Urothelium cell line (cell line): ENCODE results near the gene ALKBH5.
"Not testable (repeated sequence)": the region's sequence is repeated elsewhere in the genome, so short reads cannot be mapped to it uniquely, and the experiment has no call there.

Experiments used
- DNase-seq: peaks from one replicate; pipeline ENCODE4 v3.0.0; 2011; ENCODE audit warnings: low spot score, mixed read lengths
- FAIRE-seq: peaks from 2 replicates; lab custom pipeline; 2011; peaks lifted over from hg19 to GRCh38; lab: Jason Lieb, UNC

ALKBH5 gene

GRCh38 chr17:18213666-18214270 lies 30.1 kb downstream of the ALKBH5 start:
- no peak for FAIRE-seq
- no peak for DNase-seq

- FAIRE-seq, DNase-seq: not testable (repeated sequence)
These were observed 33.3 kb downstream of the ALKBH5 start for GRCh38 chr17:18216906-18217305.

DNA sequence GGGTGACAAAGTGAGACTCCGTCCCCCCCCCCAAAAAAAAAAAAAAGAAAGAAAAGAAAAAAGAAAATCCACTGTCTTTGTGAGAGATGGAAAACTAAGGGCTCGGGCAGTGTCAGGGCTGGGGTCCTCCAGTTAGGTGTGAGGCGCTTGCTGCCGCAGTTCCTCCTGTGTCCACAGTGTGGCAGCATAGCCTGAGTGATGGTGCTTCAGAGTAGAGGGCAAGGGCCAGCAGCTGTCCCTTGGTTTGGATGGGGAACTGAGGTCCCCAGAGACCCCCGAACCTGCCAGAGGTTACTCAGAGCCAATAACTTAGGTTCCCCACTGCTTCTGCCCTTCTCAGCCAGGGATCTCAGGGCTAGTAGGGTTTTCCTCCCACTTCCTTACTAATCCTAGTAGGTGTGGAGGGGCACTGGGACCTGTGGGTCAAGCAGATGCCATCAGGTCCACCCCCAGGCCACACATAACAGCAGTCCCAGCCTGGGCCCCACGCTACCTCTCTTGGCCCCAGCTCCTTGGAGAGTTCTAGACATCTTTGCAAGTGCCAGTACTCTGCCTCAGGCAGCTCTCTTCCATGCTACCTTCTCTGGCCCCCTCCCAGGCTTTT lies 33.9 kb downstream of the ALKBH5 start:
- FAIRE-seq: no peak
- peak; percentile 83 for DNase-seq

DNA sequence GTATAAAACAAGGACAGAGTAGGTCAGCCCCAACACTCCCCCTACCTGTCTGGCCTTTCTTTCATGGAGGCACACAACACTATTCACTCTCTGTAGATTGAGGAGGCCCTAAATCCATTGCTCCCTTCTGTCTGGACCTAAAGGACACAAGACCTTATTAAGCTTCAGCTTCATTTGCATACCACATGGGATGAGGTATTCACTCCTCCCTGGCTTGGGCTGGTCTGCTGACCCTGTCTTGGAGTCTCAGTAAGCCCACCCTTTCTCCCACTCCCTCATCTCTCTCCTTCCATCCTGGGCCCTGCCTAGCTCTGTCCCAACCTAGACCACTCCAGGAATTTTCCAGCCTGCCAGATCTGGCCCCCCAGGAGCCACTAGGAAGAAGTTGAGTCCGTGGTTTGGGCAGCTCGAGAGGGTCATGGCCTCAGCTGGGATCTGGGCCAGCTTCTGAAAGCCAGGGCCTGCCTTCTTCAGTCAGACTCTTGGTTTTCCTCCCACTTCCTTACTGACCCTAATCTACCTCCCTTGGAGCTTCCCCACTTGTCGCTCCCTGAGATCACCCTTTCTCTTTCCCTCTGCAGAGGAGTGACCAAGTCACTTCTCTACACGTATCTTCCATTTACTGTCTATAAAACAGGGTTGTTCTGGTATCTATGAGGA lies 35.3 kb downstream of the ALKBH5 start:
- FAIRE-seq (no peak), DNase-seq (no peak)

DNA sequence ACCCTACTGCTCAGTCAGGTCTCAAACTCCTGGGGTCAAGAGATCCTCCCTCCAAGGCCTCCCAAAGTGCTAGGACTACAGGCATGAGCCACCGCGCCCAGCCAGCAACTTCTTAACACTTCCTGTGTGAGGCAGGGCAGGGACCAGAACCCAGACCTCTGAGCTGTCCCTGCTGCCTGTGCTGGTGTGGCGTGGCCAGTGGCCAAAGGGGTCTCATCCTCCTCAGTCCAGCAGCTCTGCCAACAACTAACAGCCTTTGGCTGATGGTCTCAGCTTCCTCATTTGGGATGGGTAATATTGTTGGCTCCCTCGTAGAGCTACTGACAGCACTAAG lies 40.4 kb downstream of the ALKBH5 start:
- DNase-seq: no peak
- FAIRE-seq: no peak

DNA sequence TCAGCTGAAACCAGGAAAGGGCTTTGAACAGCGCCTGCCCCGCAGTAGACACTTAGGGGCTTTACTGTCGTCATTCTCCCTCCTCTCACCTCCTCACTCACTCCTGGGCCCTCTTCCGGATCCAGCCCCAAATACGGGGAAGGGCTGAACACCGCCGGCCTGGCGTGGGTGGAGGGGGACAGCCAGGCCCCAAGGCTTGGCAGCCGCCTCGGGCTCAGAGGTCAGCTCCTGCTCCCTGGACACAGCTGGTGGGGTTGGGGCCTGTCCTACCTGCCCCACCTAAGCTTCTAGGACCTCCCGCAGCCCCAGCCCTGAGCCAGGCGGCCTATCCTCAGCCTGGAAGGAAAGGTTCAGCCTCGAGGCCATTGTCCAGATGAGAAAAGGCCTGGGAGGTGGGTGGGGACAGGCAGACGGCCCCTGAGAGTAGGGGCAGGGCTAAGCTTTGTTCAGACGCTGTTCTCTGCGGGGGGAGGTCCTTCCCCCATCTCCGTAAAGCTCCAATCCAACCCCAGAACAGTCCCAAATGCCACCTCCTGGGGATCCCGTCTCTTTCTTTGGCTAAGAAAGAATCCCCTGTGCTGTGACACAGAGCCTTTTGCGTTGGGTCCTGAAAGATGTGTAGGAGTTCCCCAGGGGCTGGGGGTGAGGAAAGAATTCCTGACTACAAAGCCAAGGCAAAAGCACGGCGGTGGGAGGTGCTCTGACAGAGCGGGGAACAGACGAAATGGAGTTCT lies 40.9 kb downstream of the ALKBH5 start:
- FAIRE-seq (no peak), DNase-seq (no peak)

GRCh38 chr17:18225121-18225641 lies 41.6 kb downstream of the ALKBH5 start, which contains the start of gene LLGL1:
TSS of gene LLGL1 (plus strand) at chr17:18225635. CDS start at chr17:18225683, 48 bp downstream.
- DNase-seq (peak; percentile 99), FAIRE-seq (peak; percentile 62)

GRCh38 chr17:18225642-18226283 lies 42.1 kb downstream of the ALKBH5 start:
- no peak for FAIRE-seq
- DNase-seq: peak; percentile 26

- FAIRE-seq: no peak
- DNase-seq: no peak
These were observed 42.8 kb downstream of the ALKBH5 start for GRCh38 chr17:18226284-18226945.

- FAIRE-seq (no peak), DNase-seq (no peak)
These were observed 44.0 kb downstream of the ALKBH5 start for GRCh38 chr17:18227635-18228034.

GRCh38 chr17:18228176-18228682 lies 44.6 kb downstream of the ALKBH5 start:
- DNase-seq: no peak
- no peak for FAIRE-seq

DNA sequence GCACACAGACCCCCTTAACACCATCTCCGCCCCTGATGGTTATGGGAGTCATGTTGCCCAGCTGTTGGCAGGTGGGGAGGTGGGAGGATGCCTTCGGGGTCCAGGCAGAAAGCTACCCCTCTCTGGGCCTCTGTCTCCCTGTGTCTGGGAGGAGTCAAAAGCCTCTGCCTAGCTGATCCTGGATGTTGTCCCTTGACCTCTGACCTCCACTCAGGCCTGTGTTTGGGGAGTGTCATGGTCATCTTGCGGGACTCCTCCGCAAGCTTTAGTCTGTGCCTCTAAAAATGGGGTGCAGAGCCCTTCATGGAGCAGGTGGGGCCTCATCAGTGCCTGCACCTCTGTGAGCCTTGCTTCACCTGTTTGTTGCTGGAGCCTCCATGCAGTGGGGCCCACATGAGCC lies 45.6 kb downstream of the ALKBH5 start:
- no peak for FAIRE-seq
- no peak for DNase-seq

DNA sequence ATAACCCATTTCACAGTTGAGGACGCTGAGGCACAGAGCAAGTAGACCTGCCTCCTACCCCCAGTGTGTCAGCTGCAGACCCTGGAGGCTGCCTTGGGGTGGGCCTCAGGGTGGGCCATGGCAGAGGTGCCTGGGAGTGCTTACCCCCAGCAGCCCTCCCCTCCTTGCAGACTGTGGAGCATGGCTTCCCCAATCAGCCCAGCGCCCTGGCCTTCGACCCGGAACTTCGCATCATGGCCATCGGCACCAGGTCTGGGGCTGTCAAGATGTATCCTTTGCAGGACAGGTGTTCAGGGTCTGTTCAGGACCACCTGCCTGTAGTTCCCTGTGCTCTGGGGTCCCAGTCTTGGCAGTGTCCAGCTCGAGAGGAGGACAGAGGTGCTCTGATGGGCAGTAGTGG lies 46.1 kb downstream of the ALKBH5 start:
- no peak for DNase-seq
- no peak for FAIRE-seq

GRCh38 chr17:18230288-18231141 lies 46.9 kb downstream of the ALKBH5 start:
- FAIRE-seq (no peak), DNase-seq (no peak)

- DNase-seq (no peak), FAIRE-seq (no peak)
These were observed 47.5 kb downstream of the ALKBH5 start for GRCh38 chr17:18231164-18231563.

DNA sequence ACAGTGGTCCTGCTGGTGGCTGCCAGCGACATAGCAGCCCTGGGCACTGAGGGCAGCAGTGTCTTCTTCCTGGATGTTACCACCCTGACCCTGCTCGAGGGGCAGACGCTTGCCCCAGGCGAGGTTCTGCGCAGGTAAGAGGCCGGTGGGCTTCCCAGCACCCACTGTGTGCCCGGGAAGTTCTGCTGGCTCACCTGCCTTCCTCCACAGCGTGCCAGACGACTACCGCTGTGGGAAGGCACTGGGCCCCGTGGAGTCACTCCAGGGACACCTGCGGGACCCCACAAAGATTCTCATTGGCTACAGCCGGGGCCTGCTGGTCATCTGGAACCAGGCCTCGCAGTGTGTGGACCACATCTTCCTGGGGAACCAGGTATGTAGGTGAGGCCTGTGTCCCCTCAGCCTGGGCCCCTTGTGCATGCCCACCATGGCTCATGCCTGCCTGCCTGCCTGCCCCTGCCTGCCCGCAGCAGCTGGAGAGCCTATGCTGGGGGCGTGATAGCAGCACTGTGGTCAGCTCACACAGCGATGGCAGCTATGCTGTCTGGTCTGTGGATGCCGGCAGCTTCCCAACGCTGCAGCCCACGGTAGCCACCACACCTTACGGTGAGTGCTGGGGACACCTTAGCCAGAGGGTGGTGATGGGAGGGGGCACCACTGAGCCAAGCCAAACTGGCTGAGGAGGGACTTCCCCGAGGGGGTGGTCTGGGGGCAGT lies 50.3 kb downstream of the ALKBH5 start:
- DNase-seq (no peak), FAIRE-seq (no peak)

- no peak for FAIRE-seq
These were observed 51.3 kb downstream of the ALKBH5 start for GRCh38 chr17:18234853-18235380.

GRCh38 chr17:18235743-18236256 lies 52.2 kb downstream of the ALKBH5 start:
- no peak for FAIRE-seq
- peak; percentile 63 for DNase-seq

More at GRCh38 chr17:18234853-18235380, 51.3 kb downstream of the ALKBH5 start:
- DNase-seq: no peak
